ENCODE data around the gene NAT9.

NAT9 gene

GRCh38 chr17:74786431-74787055 lies 10.4 kb upstream of the NAT9 start:
- CTCF ChIA-PET, result interaction anchor here (10.9 kb wide), 1 partner anchor 74 kb away, joined by 338 read pairs; the partner anchor contains the start of gene GRIN2C
- Histone ChIP-seq H3K4me1 (ENCODE audit: control insufficient read depth, insufficient read depth, low read length) (no peaks in the 10 kb centered on the region), H3K36me3 (ENCODE audit: control insufficient read depth in 2 of 2, insufficient read depth in 1 of 2, low read length in 2 of 2) (peaks cover 0 to 58% of the 10 kb centered on the region in 2 experiments; a peak in 2 of 3 replicates), H3K9me3 (ENCODE audit: control insufficient read depth, insufficient read depth, low read depth, low read length) (no peaks in the 10 kb centered on the region), H3K27ac (ENCODE audit: extremely low read depth, low read depth, low read length) (no peak overlapping the region), H3K4me3 (ENCODE audit: low read depth, low read length) (no peak overlapping the region)
- POLR2A ChIA-PET, result no interaction called here
- no peak for TF ChIP-seq MYNN (tag by site-specific recombination; IDR thresholded peaks at IDR 0.05; ENCODE audit: borderline replicate concordance)
- TF ChIP-seq ZNF292 (tag by site-specific recombination; IDR thresholded peaks at IDR 0.05; ENCODE audit: borderline replicate concordance, low read depth), result no peak
- no peak for TF ChIP-seq ZBTB20 (tag by site-specific recombination; IDR thresholded peaks at IDR 0.05)
- TF ChIP-seq ELK4 (IDR thresholded peaks at IDR 0.05; ENCODE audit: borderline replicate concordance, low read depth, low read length), result no peak
- TF ChIP-seq ZSCAN18 (tag by site-specific recombination; IDR thresholded peaks at IDR 0.05), result no peak

GRCh38 chr17:74785981-74786360 lies 9.8 kb upstream of the NAT9 start:
- ChIA-PET CTCF (interaction anchor here (1.2 to 10.9 kb wide), 2 partner anchors 75 to 79 kb away, joined by 4 to 338 read pairs; partner anchors contain the start of gene GRIN2C), POLR2A (no interaction called here)
- TF ChIP-seq ZNF266 (tag by site-specific recombination; IDR thresholded peaks at IDR 0.05; ENCODE audit: low read depth), result no peak
- TF ChIP-seq ZXDB (tag by site-specific recombination; IDR thresholded peaks at IDR 0.05), result no peak
- TF ChIP-seq ZNF629 (tag by site-specific recombination; IDR thresholded peaks at IDR 0.05), result no peak
- no peak for TF ChIP-seq REST (tag by site-specific recombination; IDR thresholded peaks at IDR 0.05)
- TF ChIP-seq ZSCAN16 (tag by site-specific recombination; IDR thresholded peaks at IDR 0.05), result no peak
- TF ChIP-seq GLI4 (tag by site-specific recombination; IDR thresholded peaks at IDR 0.05), result no peak
- no peak for TF ChIP-seq MEIS1 (CRISPR knock-in tag; IDR thresholded peaks at IDR 0.05; ENCODE audit: borderline replicate concordance)
- no peak overlapping the region for H3K4me3 ChIP-seq (ENCODE audit: low read depth, low read length)
- peaks cover 3 to 62% of the 10 kb centered on the region in 2 experiments; a peak in 2 of 3 replicates for H3K36me3 ChIP-seq (ENCODE audit: control insufficient read depth in 2 of 2, insufficient read depth in 1 of 2, low read length in 2 of 2)
- H3K4me1 ChIP-seq (ENCODE audit: control insufficient read depth, insufficient read depth, low read length), result no peaks in the 10 kb centered on the region
- H3K9me3 ChIP-seq (ENCODE audit: control insufficient read depth, insufficient read depth, low read depth, low read length), result no peaks in the 10 kb centered on the region
- H3K27ac ChIP-seq (ENCODE audit: extremely low read depth, low read depth, low read length), result no peak overlapping the region

GRCh38 chr17:74785096-74785980 lies 9.2 kb upstream of the NAT9 start:
- H3K9me3 ChIP-seq (ENCODE audit: control insufficient read depth, insufficient read depth, low read depth, low read length), result no peaks in the 10 kb centered on the region
- no peak overlapping the region for H3K27ac ChIP-seq (ENCODE audit: extremely low read depth, low read depth, low read length)
- ChIA-PET POLR2A (interaction anchor here (1.4 kb wide), 1 partner anchor 88 kb away, joined by 3 read pairs; the partner anchor contains the start of gene FDXR), CTCF (interaction anchor here (0.6 to 7.4 kb wide), 5 partner anchors 40 to 209 kb away, joined by 3 to 60 read pairs (median 4); no protein-coding TSS in a partner anchor)
- H3K36me3 ChIP-seq (ENCODE audit: control insufficient read depth in 2 of 2, insufficient read depth in 1 of 2, low read length in 2 of 2), result peaks cover 3 to 61% of the 10 kb centered on the region in 2 experiments; a peak in 2 of 3 replicates
- H3K4me3 ChIP-seq (ENCODE audit: low read depth, low read length), result no peak overlapping the region
- no peak for TF ChIP-seq ZNF549 (tag by site-specific recombination; IDR thresholded peaks at IDR 0.05)
- no peak for TF ChIP-seq ZNF701 (tag by site-specific recombination; IDR thresholded peaks at IDR 0.05)
- no peaks in the 10 kb centered on the region for H3K4me1 ChIP-seq (ENCODE audit: control insufficient read depth, insufficient read depth, low read length)
